GM12872 (cell line): ENCODE data around the gene SAP30.

Source experiments
- TF ChIP-seq, protein P1 (sequence below): IDR thresholded peaks from 3 replicates; pipeline ENCODE4 v1.5.1; 2011; ENCODE audit warnings: low read depth, mild to moderate bottlenecking, low read length, moderate library complexity; ENCODE audit not compliant: insufficient read depth

Gene SAP30, protein sequence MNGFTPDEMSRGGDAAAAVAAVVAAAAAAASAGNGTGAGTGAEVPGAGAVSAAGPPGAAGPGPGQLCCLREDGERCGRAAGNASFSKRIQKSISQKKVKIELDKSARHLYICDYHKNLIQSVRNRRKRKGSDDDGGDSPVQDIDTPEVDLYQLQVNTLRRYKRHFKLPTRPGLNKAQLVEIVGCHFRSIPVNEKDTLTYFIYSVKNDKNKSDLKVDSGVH

GRCh38 chr4:173370477-173371291, at the start of gene SAP30:
SAP30 (plus strand) TSS chr4:173370954; CDS start chr4:173371183, 229 bp downstream.
- TF ChIP-seq, protein P1, sequence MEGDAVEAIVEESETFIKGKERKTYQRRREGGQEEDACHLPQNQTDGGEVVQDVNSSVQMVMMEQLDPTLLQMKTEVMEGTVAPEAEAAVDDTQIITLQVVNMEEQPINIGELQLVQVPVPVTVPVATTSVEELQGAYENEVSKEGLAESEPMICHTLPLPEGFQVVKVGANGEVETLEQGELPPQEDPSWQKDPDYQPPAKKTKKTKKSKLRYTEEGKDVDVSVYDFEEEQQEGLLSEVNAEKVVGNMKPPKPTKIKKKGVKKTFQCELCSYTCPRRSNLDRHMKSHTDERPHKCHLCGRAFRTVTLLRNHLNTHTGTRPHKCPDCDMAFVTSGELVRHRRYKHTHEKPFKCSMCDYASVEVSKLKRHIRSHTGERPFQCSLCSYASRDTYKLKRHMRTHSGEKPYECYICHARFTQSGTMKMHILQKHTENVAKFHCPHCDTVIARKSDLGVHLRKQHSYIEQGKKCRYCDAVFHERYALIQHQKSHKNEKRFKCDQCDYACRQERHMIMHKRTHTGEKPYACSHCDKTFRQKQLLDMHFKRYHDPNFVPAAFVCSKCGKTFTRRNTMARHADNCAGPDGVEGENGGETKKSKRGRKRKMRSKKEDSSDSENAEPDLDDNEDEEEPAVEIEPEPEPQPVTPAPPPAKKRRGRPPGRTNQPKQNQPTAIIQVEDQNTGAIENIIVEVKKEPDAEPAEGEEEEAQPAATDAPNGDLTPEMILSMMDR = no peak

GRCh38 chr4:173325007-173325736, 45.6 kb upstream of the SAP30 start:
- TF ChIP-seq, protein P1 = no peak

DNA sequence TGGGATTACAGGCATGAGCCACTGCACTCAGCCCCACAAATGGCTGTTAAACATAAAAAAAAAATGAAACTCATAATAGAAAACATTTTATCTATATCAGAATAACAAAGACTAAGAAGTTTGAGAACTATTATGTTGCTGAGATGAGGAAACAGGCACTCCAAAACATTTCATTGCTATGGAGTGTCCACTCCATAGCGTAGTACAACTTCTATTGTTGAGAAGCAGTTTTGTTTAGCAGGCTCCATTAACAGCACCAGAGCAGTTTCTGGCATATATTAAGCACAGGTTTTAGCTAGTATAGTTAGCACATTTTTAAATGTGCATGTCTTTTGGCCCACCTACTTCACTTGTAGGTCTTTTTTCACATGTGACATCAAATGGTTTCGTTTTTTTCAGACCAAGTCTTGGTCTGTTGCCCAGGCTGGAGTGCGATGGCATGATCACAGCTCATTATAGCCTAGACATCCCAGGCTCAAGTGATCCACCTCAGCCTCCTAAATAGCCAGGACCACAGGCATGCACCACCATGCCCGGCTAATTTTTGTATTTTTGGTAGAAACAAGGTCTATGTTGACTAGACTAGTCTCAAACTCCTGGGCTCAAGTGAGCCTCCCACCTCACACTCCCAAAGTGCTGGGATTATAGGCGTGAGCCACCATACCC, 42.4 kb upstream of the SAP30 start:
- TF ChIP-seq, protein P1 = no peak

GRCh38 chr4:173330590-173330989, 40.2 kb upstream of the SAP30 start:
- TF ChIP-seq, protein P1 = no peak

DNA sequence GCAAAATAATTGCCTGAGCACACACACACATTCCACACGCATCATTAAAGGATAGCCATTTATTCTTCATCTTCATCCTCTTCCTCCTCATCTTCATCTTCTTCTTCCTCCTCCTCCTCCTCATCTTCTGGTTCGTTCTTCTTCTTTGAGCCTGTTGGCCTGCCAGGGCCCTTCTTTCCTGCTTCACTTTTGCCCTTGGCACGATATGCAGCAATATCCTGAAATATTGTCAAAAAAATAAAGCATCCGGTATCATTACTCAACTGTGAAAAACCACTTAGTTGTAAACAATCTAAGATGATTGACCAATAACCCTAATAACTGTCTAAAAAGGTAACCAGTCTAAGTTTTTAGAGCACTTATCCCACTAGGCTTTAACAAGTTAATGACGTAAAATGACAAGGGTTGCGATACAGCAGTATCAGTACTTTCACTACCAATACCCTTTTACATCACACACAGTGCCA, 38.7 kb upstream of the SAP30 start:
- TF ChIP-seq, protein P1 = no peak

DNA sequence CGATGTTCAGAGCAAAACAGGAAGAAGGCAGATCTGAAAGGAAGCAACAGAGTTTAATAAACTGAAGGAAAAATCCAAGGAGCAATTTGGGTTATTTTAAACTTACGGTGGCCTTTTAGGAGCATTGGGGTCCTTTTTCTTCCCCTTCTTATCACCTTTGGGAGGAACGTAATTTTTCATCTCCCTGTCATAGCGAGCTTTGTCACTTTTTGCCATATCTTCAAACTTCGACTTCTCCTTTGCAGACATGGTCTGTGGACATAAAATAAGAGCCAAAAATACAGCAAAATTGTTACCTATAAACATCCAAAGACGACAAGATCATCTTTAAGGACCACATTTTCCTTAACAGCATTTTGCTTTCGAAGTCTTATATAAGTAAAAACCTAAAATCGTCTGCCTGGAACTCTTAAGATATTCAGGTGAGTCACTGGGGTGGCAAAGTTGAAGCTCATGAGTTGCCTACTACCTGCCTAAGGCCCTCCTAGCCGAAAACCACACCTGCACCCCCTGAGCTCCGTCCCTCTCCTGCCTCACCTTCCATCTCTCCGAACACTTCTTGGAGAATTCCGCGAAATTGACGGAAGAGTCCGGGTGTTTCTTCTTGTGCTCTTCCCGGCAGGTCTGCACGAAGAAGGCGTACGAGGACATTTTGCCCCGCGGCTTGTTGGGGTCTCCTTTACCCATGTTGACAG, 37.6 kb upstream of the SAP30 start:
- TF ChIP-seq, protein P1 = no peak
